Upper lobe of left lung (tissue), 4 donors: ENCODE data around the gene MTHFD2L.

Experiments used
- CTCF ChIP-seq, 6 experiments: fragments of 450-650 bp in 4 of 6; fragments of 200-600 bp in 2 of 6; sonication (generic) in 2 of 6; IDR thresholded peaks; one replicate each; pipeline ENCODE4 v1.5.1; 2016 to 2019; ENCODE audit warnings: antibody characterized with exemption in 6 of 6
- POLR2AphosphoS5 ChIP-seq, 2 donors: sonication (generic); formaldehyde crosslinking; IDR thresholded peaks; one replicate each; pipeline ENCODE4 v1.5.1; 2017; ENCODE audit warnings: antibody characterized with exemption in 2 of 2

GRCh38 chr4:74284053-74284452 is 126.1 kb downstream of the MTHFD2L start:
- no peak for TF ChIP-seq CTCF (IDR thresholded peaks at IDR 0.05)
- TF ChIP-seq POLR2AphosphoS5 (IDR thresholded peaks at IDR 0.05): no peak
